Heart left ventricle (tissue), 13 donors: ENCODE measurements around the gene GOLGA6C.
"Not testable (repeated sequence)": the region's sequence is repeated elsewhere in the genome, so short reads cannot be mapped to it uniquely, and the experiment has no call there.

ENCODE experiments used
- CTCF ChIP-seq, 12 donors: fragments of 200-600 bp; sonication (generic) in 4 of 12; IDR thresholded peaks; one replicate each; pipeline versions ENCODE4 v1.5.0 to v1.8.0; 2018 to 2022; ENCODE audit warnings: antibody characterized with exemption in 12 of 12, mild to moderate bottlenecking in 5 of 12
- POLR2A ChIP-seq, 2 donors: fragments of 450-650 bp; IDR thresholded peaks; one replicate each; pipeline ENCODE4 v1.6.1; 2017; ENCODE audit warnings: antibody characterized with exemption in 2 of 2, mild to moderate bottlenecking in 2 of 2, moderate library complexity in 2 of 2
- donor health status: ischemic (EF 13 %, LVEDD 7.1; RV severe dilation, severe dysfunction).
- donor health status: DM: no; HTN: yes; CAD: no.
- donor health status: DM: no; HTN: no; CAD: no.
- donor health status: ischemic (EF 25% LVEDD 6.9; RV normal size, moderate dysfunction).
- donor health status: ischemic (EF 25% LVEDD 5.7; RV mildly dilated, moderate dysfunction).
- donor health status: ischemic (EF 35%, LVEDD 5.7; RV mildly dilated, moderate dysfunction).
- donor health status: nonischemic (EF 11% LVEDD 7.7; RV severe dilation, severe dysfunction).
- donor health status: DM: yes; HTN: yes; CAD: no.
- donor health status: PGD.
- donor health status: ischemic (EF 29% LVEDD 5.4; RV normal size, mild dysfunction).
- donor health status: nonischemic (EF 23%, LVEDD 6.1; RV moderate dilation, normal function).

GRCh38 chr15:75273751-75274359, 15.7 kb downstream of the GOLGA6C start:
- not testable (repeated sequence) for TF ChIP-seq CTCF, POLR2A (IDR thresholded peaks at IDR 0.05)
